ENCODE measurements around the gene MXD4.
"Not testable (repeated sequence)": the region's sequence is repeated elsewhere in the genome, so short reads cannot be mapped to it uniquely, and the experiment has no call there.

The MXD4 gene

GRCh38 chr4:2220016-2220630 is 41.8 kb downstream of the MXD4 start:
- DNase-seq (ENCODE audit: low read depth in 2 of 2) = peak; percentile 67 to 73

GRCh38 chr4:2219233-2219760 is 42.6 kb downstream of the MXD4 start:
- DNase-seq (ENCODE audit: low read depth in 2 of 2) = no peak

- no peak for DNase-seq (ENCODE audit: low read depth in 2 of 2)
Measured at GRCh38 chr4:2218436-2218835, 43.5 kb downstream of the MXD4 start.

- DNase-seq (ENCODE audit: low read depth in 2 of 2) = no peak
Measured at GRCh38 chr4:2217726-2218125, 44.2 kb downstream of the MXD4 start.

GRCh38 chr4:2212831-2213230 is 49.1 kb downstream of the MXD4 start:
- DNase-seq (ENCODE audit: low read depth in 2 of 2) = no peak

- not testable (repeated sequence) for DNase-seq (ENCODE audit: low read depth in 2 of 2)
Measured at GRCh38 chr4:2202789-2203188, 59.1 kb downstream of the MXD4 start.
